Measurements from ENCODE around the gene SLK. TPM values are rescaled to one million over a fixed set of nuclear protein-coding genes. Genes with fewer than 3 reads are reported as not detected.

SLK gene
- total and polyA plus RNA-seq, 2 of the 4 experiments (the other 2 are of a cell fraction), result 8.1 to 21.5 TPM

GRCh38 chr10:104067525-104067924 is 100.6 kb downstream of the SLK start:
- ATAC-seq (ENCODE audit: low read depth), result no peak
- H3K4me2 ChIP-seq (ENCODE audit: low read depth, low read length), result peak overlapping the region; percentile 45; the same call in 1 of the 2 replicates
- WGBS, 2 experiments (ENCODE audit: extremely low coverage in 2 of 2, insufficient read length in 1 of 2), result 24% methylated on average over 9 of the region's 12 CpGs; no CpG with 5 or more reads in 1 of the 2 experiments
- H3K14ac ChIP-seq (replicated peaks; ENCODE audit: low read depth, low read length), result no peak overlapping the region
- no peak overlapping the region for H3K4me3 ChIP-seq (ENCODE audit: insufficient read depth, low read depth, low read length)
- H3K4me1 ChIP-seq (ENCODE audit: control insufficient read depth, insufficient read depth, low read length), result 0 out of 2 replicates have a peak, but pooled peaks cover 2% of the 10 kb centered on the region
- no peak overlapping the region for H3K18ac ChIP-seq (ENCODE audit: low read depth, low read length)
- no peaks in the 10 kb centered on the region for H4K20me1 ChIP-seq (ENCODE audit: insufficient read depth, low read length)
- H3K9me1 ChIP-seq (ENCODE audit: insufficient read depth, low read length), result no peaks in the 10 kb centered on the region
- no peak for DNase-seq
- no peak overlapping the region for H3K56ac ChIP-seq (ENCODE audit: extremely low read depth, insufficient read depth, low read length)
- H2BK120ac ChIP-seq (ENCODE audit: low read depth, low read length), result no peak overlapping the region
- H3K9me3 ChIP-seq (ENCODE audit: control insufficient read depth, insufficient read depth, low read length), result no peaks in the 10 kb centered on the region; the same call in 1 of the 2 replicates
- H3K4ac ChIP-seq (ENCODE audit: low read depth, low read length), result no peak overlapping the region
- intact Hi-C loops (cut with micrococcal nuclease), result no loop called here
- H3K79me1 ChIP-seq (ENCODE audit: low read depth in 1 of 2, low read length in 2 of 2), result no peaks in the 10 kb centered on the region
- in situ Hi-C loops (cut with MboI; ENCODE audit: low sequenced_read_pairs), result no loop called here
- BruUV-seq (replicated peaks), result no TSS peak
- no peak overlapping the region for H2BK5ac ChIP-seq (ENCODE audit: low read depth, low read length, poor library complexity, severe bottlenecking)
- TF ChIP-seq RFX5 (IDR thresholded peaks at IDR 0.05; ENCODE audit: low read depth, low read length), result no peak
- TF ChIP-seq NFE2L2 (IDR thresholded peaks at IDR 0.05; ENCODE audit: low read depth, low read length), result no peak
- TF ChIP-seq POLR2A (IDR thresholded peaks at IDR 0.05; ENCODE audit: low read depth, low read length), result no peak
- no peak for TF ChIP-seq RCOR1 (IDR thresholded peaks at IDR 0.05; ENCODE audit: insufficient replicate concordance, low read length)
- TF ChIP-seq, protein P1, sequence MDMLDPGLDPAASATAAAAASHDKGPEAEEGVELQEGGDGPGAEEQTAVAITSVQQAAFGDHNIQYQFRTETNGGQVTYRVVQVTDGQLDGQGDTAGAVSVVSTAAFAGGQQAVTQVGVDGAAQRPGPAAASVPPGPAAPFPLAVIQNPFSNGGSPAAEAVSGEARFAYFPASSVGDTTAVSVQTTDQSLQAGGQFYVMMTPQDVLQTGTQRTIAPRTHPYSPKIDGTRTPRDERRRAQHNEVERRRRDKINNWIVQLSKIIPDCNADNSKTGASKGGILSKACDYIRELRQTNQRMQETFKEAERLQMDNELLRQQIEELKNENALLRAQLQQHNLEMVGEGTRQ (IDR thresholded peaks at IDR 0.05; ENCODE audit: low read depth, low read length), result no peak
- TF ChIP-seq MXI1 (IDR thresholded peaks at IDR 0.05; ENCODE audit: borderline replicate concordance, low read depth, low read length), result no peak
- TF ChIP-seq CHD1 (IDR thresholded peaks at IDR 0.05; ENCODE audit: low read depth, low read length), result no peak
- no peak for TF ChIP-seq SMC3 (IDR thresholded peaks at IDR 0.05; ENCODE audit: low read depth, low read length)
- no peak for TF ChIP-seq MAZ (IDR thresholded peaks at IDR 0.05; ENCODE audit: borderline replicate concordance, low read depth, low read length)
- TF ChIP-seq, protein P2, sequence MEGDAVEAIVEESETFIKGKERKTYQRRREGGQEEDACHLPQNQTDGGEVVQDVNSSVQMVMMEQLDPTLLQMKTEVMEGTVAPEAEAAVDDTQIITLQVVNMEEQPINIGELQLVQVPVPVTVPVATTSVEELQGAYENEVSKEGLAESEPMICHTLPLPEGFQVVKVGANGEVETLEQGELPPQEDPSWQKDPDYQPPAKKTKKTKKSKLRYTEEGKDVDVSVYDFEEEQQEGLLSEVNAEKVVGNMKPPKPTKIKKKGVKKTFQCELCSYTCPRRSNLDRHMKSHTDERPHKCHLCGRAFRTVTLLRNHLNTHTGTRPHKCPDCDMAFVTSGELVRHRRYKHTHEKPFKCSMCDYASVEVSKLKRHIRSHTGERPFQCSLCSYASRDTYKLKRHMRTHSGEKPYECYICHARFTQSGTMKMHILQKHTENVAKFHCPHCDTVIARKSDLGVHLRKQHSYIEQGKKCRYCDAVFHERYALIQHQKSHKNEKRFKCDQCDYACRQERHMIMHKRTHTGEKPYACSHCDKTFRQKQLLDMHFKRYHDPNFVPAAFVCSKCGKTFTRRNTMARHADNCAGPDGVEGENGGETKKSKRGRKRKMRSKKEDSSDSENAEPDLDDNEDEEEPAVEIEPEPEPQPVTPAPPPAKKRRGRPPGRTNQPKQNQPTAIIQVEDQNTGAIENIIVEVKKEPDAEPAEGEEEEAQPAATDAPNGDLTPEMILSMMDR (conservative IDR thresholded peaks at IDR 0.05; ENCODE audit: low read depth, low read length), result no peak
- no peak for TF ChIP-seq FOS (IDR thresholded peaks at IDR 0.05; ENCODE audit: low read depth, low read length)
- no peak overlapping the region for H4K91ac ChIP-seq (ENCODE audit: insufficient read depth, low read depth, low read length)
- H2AFZ ChIP-seq (replicated peaks; ENCODE audit: low read length, poor library complexity), result peak overlapping the region; percentile 78
- H2BK15ac ChIP-seq (ENCODE audit: low read depth, low read length), result no peak overlapping the region
- H4K8ac ChIP-seq (ENCODE audit: low read depth in 2 of 2, low read length in 2 of 2), result no peak overlapping the region
- H3K23ac ChIP-seq (ENCODE audit: low read depth, low read length), result no peak overlapping the region
- no peak overlapping the region for H2AK5ac ChIP-seq (ENCODE audit: low read depth, low read length)
- no peak overlapping the region for H3K27ac ChIP-seq (ENCODE audit: insufficient read depth, low read length)
- dilution Hi-C loops (cut with HindIII; ENCODE audit: low sequenced_read_pairs, unreplicated experiment), result no loop called here
- ChIA-PET CTCF (interaction anchor here (0.6 kb wide), 1 partner anchor 17 kb away, joined by 5 read pairs; no protein-coding TSS in a partner anchor), POLR2A (ENCODE audit: unreplicated experiment) (no interaction called here)
- no peaks in the 10 kb centered on the region for H3K36me3 ChIP-seq (ENCODE audit: control insufficient read depth, insufficient read depth, low read length)
- H4K5ac ChIP-seq (ENCODE audit: low read depth, low read length), result no peak overlapping the region
- H3K27me3 ChIP-seq (ENCODE audit: control insufficient read depth, insufficient read depth, low read length), result peaks cover 54% of the 10 kb centered on the region
- H3K9ac ChIP-seq (ENCODE audit: low read depth, low read length), result no peak overlapping the region
- H2BK20ac ChIP-seq (ENCODE audit: low read depth, low read length), result no peak overlapping the region
- no peak overlapping the region for H2AK9ac ChIP-seq (replicated peaks; ENCODE audit: low read depth, low read length, poor library complexity)

All from IMR-90 (cell line).